ENCODE measurements around the gene SLC44A5.
A peak's percentile ranks its signal among the peaks of the same experiment; 100 is the strongest.
"Not testable (repeated sequence)": the region's sequence is repeated elsewhere in the genome, so short reads cannot be mapped to it uniquely, and the experiment has no call there.

The SLC44A5 gene

DNA sequence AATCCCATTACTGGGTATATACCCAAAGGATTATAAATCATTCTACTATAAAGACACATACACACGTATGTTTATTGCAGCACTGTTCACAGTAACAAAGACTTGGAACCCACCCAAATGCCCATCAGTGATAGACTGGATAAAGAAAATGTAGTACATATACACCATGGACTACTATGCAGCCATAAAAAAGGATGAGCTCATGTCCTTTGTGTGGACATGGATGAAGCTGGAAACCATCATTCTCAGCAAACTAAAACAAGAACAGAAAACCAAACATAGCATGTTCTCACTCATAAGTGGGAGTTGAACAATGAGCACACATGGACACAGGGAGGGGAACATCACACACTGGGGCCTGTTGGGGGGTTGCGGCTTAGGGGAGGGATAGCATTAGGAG is 347.3 kb downstream of the SLC44A5 start:
- not testable (repeated sequence) for DNase-seq

DNA sequence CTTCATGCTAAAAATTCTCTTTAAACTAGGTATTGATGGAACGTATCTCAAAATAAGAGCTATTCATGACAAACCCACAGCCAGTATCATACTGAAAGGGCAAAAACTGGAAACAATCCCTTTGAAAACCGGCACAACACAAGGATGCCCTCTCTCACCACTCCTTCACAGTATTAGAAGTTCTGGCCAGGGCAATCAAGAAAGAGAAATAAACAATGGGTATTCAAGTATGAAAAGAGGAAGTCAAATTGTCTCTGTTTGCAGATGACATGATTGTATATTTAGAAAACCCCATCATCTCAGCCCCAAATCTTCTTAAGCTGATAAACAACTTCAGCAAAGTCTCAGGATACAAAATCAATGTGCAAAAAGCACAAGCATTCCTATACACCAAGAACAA is 349.0 kb downstream of the SLC44A5 start:
- DNase-seq, result not testable (repeated sequence)

DNA sequence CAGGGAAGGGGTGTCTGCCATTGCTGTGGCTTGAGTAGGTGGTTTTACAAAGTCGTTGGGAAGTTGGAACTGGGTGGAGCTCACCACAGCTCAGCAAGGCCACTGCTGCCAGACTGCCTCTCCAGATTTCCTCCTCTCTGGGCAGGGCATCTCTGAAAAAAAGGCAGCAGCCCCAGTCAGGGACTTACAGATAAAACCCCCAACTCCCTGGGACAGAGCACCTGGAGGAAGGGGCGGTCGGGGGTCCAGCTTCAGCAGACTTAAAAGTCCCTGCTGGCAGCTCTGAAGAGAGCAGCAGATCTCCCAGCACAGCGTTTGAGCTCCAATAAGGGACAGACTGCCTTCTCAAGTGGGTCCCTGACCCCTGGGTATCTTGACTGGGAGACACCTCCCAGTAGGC is 352.6 kb downstream of the SLC44A5 start:
- no peak for DNase-seq

DNA sequence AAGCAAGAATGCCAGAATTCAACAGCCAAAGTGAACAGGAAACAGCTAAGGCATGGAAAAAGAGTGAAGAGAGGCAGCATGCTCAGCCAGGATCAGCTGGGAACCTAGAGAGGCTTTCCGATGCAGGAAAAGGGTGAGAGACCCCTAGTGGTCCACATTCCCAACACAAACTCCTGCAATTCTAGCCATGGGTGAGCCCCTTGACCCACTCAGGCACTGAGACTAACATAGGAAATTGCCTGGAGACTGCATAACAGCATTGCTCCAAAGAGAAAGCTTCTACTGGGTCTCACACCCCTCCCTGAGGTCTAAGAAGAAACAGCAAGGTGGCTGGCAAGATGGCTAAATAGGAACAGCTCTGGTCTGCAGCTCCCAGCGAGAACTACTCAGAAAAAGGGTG is 353.5 kb downstream of the SLC44A5 start:
- no peak for DNase-seq

DNA sequence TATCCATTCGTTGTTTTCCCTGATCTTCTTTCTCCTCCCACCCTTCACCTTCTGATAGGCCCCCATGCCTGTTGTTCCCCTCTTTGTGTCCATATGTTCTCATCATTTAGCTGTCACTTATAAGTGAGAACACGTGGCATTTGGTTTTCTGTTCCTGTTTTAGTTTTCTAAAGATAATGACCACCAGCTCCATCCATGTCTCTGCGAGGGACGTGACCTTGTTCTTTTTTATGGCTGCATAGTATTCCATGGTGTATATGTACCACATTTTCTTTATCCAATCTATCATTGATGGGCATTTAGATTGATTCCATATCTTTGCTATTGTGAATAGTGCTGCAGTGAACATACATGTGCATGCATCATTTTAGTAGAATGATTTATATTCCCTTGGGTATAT is 360.8 kb downstream of the SLC44A5 start:
- DNase-seq, result not testable (repeated sequence)

DNA sequence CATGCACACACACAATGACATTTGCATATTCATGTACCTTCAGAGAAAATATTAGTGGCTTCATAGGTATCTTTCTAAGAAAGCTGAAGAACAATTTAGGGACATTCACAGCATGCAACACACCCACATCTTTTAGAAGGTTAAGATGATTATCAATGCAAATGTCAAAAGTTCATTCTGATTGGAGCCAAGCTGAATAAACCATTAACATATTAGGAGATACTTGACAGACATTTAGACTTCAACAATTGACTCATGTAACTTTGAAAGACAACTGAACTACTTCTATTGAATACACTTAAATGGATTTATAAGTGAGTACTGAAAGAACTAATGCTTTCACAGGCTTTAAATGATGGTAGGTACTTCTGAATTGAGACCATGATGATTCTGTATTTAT is 365.7 kb downstream of the SLC44A5 start:
- no peak for DNase-seq

DNA sequence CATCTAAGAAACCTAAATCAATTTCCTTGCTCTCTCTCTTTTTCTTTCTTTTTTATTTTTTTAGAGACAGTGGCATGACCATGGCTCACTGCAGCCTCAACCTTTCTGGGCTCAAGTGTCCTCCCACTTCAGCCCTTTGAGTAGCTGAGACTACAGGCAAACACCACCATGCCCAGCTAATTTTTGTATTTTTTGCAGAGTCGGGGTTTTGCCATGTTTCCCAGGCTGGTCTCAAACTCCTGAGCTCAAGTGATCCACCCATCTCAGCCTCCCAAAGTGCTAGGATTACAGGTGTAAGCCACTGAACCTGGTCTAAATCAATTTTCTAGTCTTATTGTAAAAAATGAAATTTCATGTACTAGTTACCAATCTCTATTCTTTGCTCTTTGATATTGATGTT is 367.8 kb downstream of the SLC44A5 start:
- no peak for DNase-seq

DNA sequence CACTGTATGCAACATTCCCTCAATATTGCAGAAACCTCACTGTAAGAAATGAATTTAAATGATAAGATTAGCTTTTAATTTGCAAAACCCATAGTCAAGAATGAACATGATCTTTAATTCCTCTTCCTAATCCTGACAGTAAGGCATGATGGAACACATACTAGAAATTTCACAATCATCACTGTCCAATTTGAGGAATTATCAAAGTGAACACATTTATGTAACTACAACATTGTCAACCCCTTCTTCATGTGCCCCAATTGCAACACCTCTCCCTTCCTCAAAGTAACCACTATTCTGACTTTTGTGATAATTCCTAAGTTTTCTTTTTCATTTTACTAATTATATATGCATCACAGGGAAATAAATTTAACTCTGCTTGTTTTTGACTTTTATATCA is 373.6 kb downstream of the SLC44A5 start:
- no peak for DNase-seq

DNA sequence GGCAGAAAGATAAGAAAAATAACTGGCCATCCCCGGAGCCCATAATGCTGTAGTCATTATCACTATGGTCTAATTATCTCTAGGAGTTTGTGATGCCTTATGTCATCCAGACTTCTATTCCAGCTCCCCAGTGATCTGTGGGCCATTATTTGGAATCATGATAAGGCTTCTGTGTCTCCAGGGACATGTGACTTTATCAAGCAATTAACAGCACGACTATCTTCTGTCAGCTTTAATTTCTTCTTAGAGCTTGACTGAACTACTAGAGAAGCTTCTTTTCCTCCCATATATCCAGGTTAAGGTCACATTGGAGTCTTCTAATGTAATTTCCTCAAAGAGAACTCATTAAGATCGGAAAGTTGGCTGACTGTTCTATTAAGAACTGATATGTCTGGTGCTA is 376.4 kb downstream of the SLC44A5 start:
- DNase-seq, result no peak

DNA sequence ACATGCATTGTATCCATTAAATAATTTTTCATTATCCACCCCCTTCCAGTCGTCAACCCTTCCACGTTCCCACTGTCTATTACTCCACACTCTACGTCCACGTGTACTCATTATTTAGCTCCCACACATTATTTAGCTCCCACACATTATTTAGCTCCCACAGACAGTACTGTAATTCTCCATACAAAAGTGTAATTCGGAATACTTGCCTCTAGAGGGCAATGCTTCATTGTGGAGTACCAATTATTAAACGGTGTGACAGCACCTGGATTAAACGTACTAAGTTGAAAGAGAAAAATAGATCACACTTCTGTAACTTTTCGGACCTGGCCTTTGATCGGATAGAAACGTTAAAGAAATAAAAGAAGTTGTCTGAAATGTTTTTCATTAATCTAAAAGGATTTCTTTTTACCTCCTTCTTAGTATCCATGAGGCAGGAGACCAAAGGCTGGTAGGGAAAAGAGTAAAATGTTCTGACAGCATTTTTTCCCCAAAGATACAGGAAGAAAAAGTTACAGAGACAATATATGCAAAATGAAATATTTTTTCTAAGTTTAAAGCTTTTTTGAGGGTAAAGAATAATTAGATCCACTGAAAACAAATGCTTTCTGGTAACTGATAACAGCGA is 377.5 kb downstream of the SLC44A5 start:
- peak in 1 of 5 donors; percentile 12 for DNase-seq

DNA sequence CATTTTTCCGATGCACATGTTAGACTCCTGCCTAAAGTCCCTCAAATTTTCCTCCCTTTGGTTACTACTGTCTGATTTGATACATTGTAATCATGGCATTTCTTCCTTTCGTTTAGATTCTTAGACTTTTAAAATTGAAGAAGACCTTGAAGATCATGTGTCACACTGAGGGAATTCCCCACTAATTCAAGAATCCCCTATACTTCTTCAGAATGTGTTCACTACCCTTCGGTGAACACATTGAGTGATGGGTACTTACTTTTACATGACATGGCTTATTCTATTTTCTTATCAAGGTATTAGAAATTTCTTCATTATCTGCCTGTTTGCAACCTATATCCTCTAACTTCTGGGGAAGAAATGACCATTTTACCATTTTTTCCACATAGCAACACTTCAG is 390.8 kb downstream of the SLC44A5 start:
- no peak for DNase-seq

DNA sequence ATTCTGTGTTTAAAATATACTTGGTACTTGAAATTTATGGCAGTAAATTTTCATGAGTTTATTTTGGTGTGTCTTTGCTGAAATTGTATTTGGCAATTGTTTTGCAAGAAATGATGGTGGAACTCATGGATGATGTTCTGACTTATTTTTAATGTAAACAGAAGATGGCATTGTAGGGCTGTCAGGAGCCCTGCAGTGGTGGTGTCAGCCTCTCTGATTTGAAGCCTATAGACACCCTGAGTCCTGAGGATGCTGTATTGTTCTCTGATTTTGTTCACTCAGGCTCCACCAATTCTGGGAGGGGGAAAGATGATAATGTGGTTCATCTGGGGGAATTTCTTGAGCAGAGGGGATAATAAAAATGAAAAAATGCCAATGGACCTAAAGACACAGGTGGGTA is 396.9 kb downstream of the SLC44A5 start:
- no peak for DNase-seq

DNA sequence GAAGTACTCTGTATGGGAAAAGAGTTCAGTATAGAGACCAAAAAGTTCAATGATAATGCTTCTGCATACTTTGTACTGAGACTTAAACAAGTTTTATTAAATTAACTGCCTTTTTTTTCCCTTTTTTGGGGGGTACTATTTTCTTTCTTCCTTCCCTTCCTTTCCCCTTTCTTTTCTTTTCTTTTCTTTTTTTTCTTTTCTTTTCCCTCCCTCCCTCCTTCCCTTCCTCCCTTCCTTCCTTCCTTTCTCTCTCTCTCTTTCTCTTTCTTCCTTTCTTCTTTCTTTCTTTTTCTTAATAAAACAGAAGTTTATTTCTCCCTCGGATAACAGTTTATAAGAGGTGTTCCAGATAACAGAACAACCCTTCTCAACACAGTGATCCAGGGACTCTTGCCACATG is 399.3 kb downstream of the SLC44A5 start:
- no peak for DNase-seq

DNA sequence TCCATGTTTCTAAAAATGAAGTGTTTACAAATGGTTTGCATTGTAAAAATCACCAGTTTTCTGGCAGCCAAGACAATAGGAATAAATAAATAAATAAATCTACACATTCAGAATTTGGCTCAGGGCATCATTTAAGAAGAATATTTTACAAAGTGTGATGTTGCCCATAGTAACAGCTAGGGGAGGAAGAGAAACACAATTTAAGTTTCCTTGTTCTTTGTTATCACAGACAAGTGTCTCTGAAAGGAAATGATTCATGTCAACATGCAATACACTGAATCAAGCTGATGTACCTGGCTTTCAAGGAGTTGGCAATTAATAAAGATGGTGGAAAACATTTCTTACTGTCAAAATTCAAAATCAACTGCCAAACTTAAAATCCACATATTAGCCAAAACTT is 402.1 kb downstream of the SLC44A5 start:
- no peak for DNase-seq

DNA sequence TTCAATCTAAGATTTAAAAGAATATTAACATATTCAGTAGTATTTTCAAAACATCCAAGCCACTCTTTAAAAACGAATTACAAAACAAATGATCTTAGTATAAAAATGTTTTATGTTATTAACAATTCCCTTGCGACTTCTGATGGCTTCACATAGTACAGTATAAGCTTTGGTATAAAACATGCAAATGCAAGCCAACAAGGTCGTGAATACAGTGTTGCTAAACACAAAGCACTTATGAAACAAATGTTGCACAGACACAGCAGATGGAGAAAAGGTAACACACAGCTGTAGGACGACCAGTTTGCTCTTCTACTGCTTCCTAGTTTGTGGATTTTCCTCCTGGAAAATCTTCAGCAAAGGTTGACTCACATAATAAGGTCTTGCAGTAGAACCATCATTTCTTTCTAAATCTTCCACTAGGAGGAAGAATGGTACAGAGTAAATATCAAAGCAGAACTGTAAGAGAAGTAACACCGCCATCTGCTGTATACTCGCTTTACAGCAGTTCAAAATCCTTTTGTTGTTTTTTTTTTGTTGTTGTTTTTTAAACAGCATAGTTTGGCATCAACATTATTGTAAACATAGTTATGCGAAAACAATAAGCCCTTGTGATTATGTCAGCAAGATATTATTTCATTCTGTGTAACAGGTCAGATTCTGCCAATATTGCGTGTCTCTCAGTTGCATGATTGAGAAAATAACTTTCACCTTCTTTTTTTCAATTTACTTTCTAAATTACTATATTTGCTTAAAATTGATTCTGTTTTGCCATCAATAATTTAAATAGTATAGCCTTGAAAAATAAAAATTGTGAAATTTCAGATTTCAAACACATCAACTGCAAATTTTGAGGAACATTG is 407.3 kb downstream of the SLC44A5 start:
- DNase-seq, result peak in 1 of 5 donors; percentile 8

DNA sequence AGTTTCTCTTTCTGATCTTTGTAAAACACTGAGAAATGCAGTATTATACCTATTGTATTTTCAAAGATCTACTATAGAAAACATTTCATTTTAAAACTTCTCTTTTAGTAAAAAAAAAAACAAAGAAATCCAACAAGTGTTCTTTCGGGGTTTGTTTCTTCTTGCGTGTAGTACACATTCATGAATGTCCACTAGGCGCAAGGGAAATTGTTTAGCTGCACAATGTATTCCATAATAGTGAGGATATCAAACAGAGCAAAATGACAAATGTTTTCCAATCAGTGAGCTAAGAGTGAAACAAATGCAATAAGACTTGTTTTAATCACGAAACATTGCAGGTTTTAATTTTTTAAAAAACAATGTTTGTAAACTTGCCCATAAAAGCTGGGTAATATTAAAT is 408.2 kb downstream of the SLC44A5 start:
- DNase-seq, result no peak

DNA sequence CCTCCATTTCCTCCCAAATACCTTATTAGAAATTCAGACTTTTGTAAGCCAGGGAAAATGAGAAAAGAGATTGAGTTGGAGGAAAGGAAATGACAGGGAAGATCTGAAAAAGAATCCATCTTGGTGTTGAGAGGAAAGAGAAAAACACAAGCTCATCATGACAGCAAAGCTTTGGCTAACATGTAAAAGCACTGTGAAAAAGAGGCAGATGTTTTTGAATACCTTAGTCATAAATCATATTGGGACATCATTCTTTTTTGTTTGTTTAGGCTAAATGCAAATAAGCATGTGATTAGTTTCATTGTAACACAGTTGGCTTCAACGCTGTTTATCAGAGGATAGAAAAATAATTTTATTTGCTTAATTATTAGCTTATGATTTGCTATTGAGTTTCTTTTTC is 412.2 kb downstream of the SLC44A5 start:
- DNase-seq, result no peak

DNA sequence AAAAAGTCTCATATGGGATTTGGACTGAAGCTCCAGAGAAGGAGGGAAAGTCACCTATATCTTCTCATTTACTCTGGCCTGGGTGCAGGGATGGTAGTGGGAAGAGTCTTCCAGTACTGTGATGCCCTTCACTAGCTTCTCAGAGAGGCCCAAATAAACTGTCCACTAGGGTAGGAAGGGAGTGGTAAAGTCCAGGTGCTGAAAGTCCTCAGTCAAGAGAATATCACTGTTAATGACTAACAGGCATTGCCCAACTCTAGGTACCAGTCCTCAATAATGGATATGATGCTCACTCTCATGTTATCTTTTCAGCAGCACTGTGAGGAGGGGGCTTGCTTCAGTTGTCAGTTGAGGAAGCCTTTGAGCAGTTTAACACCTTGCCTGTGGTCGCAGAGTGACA is 412.8 kb downstream of the SLC44A5 start:
- DNase-seq, result no peak

DNA sequence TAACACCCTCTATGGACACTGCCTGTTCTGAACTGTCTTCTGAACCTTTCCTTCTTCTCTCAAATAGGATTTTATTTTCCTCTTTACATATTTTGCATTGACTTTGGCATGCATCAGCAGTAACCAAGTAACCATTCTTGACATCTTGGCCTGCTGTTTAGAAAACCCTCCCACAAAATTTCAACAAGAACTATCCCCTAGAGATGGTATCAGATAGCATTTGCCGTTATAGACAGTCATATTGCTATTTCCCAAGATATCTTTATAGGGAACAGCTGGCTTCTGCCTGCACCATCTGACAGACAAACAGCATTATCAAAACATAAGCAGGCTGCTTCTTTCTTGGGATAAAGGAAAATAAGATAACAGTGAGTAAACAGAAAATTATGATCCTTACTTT is 422.0 kb downstream of the SLC44A5 start:
- no peak for DNase-seq

DNA sequence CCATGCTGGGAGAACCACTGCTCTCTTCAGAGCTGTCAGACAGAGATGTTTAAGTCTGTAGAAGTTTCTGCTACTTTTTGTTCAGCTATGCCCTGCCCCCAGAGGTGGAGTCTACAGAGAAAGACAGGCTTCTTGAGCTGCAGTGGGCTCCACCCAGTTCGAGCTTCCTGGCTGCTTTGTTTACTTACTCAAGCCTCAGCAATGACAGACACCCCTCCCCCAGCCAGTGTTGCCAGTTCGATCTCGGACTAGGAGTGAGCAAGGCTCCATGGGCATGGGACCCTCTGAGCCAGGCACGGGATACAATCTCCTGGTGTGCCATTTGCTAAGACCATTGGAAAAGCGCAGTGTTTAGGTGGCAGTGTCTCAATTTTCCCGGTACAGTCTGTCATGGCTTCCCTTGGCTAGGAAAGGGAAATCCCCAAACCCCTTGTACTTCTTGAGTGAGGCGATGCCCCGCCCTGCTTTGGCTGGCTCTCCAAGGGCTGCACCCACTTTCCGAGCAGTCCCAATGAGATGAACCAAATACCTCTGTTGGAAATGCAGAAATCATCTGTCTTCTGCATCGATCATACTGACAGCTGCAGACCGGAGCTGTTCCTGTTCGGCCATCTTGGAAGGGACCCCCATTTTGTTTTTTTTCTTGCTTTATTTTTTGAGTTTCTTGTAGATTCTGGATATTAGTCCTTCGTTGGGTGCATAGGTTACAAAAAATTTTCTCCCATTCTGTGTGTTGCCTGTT is 429.5 kb downstream of the SLC44A5 start:
- not testable (repeated sequence) for DNase-seq

DNA sequence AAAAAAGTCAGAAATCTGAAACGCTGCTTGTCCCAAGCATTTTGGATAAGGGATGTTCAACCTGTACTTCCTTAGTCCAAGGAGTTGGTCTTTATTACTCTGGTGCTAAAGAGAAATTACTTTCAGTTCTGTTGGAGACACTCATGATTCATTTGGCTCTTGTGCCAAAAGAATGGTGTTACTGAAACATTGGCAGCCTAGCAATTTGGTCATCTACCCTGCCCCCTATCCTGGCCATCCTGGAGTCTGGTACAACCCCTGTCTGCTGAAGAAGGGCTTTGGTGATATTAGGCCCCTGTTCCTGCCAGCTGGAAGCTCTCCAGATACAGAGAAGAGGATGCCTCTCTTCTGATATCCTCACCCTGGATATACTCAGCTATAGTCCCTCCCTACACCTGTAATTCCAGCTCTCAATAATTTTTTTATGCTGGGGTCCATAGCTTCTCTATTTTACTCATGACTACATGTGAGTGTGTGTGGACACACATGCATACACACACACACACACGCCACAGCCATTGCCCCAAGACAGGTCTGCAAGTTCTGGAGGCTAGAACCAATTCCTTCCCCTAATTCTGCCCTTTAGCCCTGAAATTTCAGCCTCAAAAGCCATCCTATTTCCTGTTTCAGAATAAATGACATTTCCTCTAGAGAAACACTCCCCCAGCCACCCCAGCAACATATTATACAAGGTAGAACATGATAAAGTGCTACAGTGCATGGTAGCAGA is 436.7 kb downstream of the SLC44A5 start:
- no peak for DNase-seq

DNA sequence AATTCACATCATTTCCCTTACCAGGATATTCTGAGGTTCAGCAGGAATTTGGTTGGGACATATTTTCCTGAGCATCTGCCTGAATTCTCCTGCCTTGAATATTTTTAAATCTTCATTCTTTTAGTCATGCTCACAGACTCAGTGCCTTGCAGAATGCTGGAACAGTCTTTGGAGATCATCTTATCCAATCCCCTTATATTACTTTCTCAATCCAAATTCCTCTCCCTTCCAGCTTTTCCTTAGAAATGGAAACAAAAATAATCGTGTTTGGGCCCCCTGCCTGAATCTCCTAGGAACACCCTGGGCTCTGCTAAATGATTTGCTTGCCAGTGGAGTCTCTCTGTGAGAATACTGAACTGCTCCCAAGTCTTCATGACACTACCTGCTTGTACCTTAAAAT is 438.4 kb downstream of the SLC44A5 start:
- no peak for DNase-seq

DNA sequence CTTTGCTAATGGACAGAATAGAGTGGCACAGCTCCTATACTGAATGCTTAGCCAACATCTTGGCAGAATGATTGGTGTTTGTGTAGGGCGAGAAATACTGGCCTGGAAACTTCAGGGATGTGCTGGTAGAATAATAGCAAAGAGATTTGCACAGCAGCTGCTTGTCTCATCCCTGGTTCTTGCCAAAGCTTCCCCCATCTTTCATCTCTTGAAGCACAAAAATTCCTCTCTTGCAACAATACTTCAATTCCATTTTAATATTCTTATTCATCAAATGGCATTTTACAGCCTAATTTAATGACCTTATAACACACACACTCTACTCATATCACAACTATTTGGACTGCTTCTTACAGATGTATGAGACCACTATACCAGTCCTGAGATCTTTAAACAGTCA is 439.0 kb downstream of the SLC44A5 start:
- no peak for DNase-seq
